Fibroblast of the aortic adventitia (primary cell): Measurements from ENCODE around the gene TMEM59L. TPM values are rescaled to one million over a fixed set of nuclear protein-coding genes. Genes with fewer than 3 reads are reported as not detected.

Experiments
- DNase-seq: peaks from one replicate; pipeline ENCODE4 v3.0.0-alpha.2; 2010; ENCODE audit warnings: low read depth
- H3K4me3 ChIP-seq: 2 replicates; pipeline ENCODE4 v1.5.1; 2011; ENCODE audit warnings: low read depth, mild to moderate bottlenecking, control low read depth, low read length, moderate library complexity
- total RNA-seq: library from RNA; depleted of rRNA; stranded (reverse); fragments of >200 nt; gene quantifications from 2 replicates; pipeline ENCODE4 v1.2.3, GENCODE V29; 2012; ENCODE audit warnings: low replicate concordance
- TF ChIP-seq, protein P1 (sequence below): IDR thresholded peaks from 2 replicates; pipeline ENCODE4 v1.5.1; 2011; ENCODE audit warnings: mild to moderate bottlenecking, low read length, control low read depth, inconsistent platforms; ENCODE audit not compliant: insufficient read depth

The TMEM59L gene
- total RNA-seq, 1 donor = 2.2 TPM

DNA sequence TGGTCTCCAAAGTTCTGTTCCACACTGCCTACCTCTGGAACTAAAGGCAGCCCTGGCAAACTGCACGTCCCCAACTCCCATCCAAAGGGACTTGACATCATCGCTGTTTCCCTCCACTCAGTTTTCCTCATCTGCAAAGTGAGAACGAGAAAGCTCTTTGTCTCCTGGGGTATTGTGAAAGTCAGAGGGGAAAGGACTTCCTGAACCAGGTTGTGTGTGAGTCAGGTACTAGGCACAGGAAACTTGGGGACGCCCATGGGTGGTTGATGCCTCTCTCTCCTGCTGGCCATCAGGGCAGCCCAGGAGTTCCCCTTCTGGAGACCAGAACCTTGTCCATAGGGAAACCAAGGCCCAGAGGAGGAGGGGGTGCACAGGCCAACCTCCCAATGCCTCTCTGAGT, 10.8 kb upstream of the TMEM59L start:
- TF ChIP-seq, protein P1, sequence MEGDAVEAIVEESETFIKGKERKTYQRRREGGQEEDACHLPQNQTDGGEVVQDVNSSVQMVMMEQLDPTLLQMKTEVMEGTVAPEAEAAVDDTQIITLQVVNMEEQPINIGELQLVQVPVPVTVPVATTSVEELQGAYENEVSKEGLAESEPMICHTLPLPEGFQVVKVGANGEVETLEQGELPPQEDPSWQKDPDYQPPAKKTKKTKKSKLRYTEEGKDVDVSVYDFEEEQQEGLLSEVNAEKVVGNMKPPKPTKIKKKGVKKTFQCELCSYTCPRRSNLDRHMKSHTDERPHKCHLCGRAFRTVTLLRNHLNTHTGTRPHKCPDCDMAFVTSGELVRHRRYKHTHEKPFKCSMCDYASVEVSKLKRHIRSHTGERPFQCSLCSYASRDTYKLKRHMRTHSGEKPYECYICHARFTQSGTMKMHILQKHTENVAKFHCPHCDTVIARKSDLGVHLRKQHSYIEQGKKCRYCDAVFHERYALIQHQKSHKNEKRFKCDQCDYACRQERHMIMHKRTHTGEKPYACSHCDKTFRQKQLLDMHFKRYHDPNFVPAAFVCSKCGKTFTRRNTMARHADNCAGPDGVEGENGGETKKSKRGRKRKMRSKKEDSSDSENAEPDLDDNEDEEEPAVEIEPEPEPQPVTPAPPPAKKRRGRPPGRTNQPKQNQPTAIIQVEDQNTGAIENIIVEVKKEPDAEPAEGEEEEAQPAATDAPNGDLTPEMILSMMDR = no peak
- no peak for DNase-seq
- no peak overlapping the region for H3K4me3 ChIP-seq

DNA sequence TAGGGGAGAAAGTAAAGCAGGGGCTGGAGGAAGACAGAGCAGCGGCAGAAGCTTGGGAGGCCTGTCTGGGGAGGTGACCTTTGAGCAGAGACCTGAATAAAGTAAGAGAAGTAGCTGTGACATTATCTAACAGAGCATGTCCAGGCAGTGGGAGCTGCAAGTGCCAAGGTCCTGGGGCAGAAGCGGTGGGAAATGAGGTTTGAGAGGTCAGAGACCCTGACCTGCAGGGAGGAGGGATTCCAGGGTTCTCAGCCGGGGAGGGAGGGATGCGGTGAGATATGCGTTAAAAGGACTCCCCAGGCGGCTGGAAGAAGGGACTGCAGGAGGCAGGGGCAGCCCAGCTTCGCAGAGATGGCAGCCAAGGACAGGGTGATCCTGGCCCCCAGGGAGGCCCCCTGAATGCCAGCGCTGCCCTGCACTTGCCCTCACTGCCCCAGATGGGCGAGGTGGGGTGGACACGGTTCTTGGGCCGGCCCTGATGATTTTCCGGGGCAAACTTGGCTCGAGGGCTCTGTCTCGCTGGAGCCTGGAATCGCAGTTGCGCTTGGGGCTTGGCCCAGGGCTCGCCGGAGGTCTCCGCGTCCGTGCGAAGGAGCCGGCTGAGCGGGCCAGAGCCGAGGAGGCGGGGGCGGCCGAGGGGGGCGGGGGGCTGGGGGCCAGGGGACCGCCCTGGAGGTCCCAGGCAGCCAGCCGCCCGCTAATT, 9.3 kb upstream of the TMEM59L start:
- TF ChIP-seq, protein P1 = peak; percentile 49
- H3K4me3 ChIP-seq = no peak overlapping the region
- DNase-seq = peak; percentile 26

DNA sequence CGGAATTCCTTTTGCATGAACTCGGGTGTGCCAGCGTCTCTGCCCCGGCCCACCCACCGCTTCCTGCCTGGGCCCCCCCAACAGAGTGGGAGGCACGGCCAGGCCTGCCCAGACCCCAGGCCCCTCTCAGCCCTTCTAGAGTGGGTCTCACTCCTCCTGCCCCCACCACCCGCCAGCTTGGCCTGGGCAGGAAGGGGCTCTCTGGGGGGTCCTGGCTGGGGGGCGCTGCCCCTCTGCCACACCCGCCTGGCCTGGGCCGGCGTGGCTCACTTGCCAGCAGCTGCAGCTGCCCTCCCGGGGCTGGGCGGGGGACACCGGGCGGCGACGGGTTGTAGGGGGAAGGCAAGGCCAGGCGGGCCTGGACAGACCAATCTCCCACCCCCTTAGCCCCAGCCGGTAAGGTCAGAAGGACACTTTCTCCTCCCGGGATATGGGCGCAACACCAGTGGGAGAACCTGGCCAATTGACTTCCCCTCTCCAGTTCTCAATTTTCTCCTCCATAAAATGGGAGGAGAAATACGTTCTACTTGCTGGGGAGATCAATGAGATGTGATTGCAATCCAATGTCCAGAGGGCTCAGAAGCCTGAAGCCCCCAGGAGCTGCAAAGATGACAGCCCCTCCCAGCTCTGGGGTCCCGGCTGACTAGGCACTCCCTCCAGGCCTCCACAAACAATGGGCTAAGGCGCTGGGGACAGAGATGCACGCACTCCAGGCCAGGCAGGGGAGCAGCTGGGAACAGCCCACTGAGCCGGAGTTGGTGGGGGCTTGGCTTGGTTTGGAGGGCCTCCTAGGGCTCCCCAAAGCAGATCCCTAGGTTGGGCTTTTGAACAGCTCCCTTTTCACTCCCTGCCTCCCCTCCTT, 8.5 kb upstream of the TMEM59L start:
- DNase-seq = no peak

DNA sequence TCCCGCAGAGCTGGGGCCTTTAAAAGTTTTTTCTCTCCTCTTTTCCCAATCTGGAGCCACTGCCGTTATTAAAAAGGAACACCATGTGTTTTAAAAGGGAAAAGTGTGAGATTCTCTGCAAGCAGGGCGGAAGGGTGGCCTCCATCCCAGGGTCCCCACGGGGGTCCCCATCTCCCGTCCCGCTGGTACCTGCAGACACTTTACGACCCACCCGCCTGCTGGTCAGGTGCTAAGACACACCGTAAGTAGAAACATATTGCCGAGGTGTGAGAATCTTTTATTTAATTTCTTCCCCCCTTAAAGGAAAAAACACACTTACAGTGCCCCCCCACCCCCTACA, 7.9 kb upstream of the TMEM59L start:
- DNase-seq = no peak
- H3K4me3 ChIP-seq = no peak overlapping the region
- TF ChIP-seq, protein P1 = no peak

More for the DNA sequence above, 8.5 kb upstream of the TMEM59L start:
- no peak overlapping the region for H3K4me3 ChIP-seq
- TF ChIP-seq, protein P1 = no peak

DNA sequence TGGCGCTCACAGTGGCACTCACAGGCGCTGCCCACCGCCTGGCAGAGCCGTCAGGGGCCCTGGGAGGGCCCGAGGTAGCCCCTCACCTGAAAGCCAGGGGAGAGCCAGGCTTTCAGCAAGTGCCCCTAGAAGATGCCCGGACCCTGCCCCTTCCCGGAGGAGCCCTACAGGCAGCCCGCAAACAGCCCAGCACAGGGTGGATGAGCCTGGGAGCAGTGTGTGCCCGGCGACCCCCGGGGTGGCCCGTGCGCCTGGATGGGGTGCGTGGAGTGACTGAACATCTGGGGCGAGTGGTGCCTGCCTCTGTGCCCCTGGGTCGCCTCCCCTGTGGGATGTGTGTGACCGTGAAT, 7.5 kb upstream of the TMEM59L start:
- H3K4me3 ChIP-seq = peak overlapping the region; percentile 31
- TF ChIP-seq, protein P1 = no peak
- DNase-seq = no peak

DNA sequence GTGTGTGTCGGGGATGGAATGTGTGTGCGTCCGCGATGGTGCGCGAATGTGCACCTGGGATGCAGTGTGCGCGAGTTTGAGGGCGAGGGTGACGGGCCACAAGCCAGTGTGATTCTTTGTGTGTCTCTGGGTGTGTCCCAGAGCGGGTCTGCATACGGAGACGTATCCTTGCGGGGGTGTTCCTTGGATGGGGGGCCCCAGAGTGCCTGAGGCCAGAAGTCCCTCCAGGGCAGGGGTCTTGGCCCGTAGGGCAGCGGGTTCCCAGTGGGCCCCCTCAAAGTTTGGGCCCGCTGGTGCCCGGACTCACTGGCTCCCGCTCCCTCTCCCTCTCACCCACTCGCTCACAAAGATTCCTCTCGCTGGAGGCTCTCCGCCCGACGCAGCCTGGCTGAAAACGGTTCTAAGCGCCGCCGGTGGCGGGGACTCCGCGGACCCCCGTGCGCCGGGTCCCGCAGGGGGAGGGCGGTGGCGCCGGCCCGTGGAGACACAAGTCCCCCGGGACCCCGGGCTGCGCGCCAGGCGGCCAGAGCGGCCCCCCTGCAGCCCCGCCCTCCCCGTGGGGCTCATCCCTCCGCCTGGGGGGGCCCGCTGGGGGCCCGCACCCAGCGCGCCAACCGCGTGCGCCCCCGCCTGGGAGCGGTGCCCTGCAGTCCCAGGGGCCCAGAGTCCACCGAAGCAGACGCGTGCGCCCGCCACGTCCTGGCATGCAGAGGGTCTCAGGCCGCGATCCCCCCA, 7.0 kb upstream of the TMEM59L start:
- DNase-seq = no peak
- TF ChIP-seq, protein P1 = no peak
- H3K4me3 ChIP-seq = peak overlapping the region; percentile 40
